ENCODE measurements around the gene SLC44A5. TPM values are rescaled to one million over a fixed set of nuclear protein-coding genes. Genes with fewer than 3 reads are reported as not detected.
"Not testable (repeated sequence)": the region's sequence is repeated elsewhere in the genome, so short reads cannot be mapped to it uniquely, and the experiment has no call there.

SLC44A5 gene
- total RNA-seq, 1 donor from 2014 or later, result 0.60 TPM

DNA sequence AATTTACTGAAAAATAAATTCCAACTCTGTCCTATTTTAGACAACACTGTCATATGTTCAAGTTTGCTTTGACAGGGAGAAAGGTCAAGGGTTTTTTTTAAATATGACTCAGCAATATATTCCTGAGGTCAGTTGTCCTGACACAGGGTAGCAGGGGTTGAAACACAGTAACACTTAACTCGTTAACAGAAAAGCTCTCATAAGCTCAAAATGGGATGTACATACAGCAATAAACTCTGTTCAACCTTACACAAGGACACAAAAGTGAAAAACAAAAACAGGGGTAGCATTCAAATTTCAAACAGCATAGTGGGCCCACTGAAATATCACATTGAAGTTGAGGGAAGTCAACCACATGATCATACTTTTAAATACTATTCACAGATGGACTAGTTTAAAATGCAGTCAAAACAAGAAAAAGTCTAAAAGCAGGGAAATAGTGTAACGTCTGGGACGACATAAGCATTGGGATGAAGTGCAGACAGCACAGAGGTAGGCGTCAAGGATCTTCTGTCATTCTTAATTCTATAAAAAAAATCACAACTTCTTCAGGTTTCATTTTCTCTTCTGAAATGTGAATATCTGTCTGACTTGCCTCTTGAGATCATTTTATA lies 89.9 kb downstream of the SLC44A5 start:
- ATAC-seq, result no peak

DNA sequence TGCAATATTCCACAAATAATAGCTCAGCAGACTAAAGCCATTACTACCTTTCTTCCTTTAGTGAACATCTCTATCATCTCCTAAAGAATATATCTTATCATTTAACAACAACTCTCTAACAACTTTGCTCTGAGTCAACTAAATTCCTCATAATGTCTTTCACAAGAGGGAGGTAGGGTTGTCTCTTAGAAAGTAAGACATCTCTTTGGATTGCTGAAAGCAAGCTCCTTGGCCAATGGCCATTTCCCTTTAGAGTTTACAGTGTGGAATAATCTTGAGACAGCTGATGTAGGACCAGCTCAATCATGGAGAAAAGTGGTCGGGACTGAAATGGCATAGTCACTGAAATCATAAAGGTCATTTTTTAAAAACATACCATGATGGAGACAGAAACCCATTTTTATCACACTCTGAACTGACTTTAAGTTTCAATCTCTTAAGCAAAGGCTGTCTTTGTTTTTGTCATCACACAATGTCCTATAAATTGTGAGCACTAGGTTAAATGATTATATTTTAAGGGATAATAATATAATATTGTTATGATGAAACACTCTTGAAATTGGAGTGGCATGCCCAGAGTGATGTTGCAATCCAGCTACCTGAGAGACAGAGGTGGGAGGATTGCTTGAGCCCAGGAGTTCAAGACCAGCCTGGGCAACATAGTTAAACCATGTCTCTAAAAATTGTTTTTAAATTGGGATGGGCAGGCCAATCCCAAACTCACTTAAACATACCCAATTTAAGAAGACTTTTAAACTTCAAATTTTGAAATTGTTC lies 91.1 kb downstream of the SLC44A5 start:
- ATAC-seq, result no peak

DNA sequence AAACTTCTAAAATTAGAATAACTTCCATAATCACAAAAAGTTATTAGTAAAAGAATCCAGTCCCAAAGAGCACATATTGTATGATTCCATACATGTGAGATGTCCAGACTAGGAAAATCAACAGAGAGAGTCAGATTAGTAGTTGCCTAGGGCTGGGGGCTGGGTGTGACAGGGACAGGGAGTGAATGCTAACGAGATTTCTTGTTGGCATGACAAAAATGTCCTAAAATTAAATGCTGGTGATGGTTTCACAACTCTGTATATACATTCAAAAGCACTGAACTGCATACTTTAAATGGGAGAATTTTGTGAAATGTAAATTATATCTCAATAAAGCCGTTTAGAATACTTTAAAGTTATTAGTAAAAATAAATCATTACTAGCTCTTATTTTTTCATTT lies 92.2 kb downstream of the SLC44A5 start:
- ATAC-seq, result no peak

DNA sequence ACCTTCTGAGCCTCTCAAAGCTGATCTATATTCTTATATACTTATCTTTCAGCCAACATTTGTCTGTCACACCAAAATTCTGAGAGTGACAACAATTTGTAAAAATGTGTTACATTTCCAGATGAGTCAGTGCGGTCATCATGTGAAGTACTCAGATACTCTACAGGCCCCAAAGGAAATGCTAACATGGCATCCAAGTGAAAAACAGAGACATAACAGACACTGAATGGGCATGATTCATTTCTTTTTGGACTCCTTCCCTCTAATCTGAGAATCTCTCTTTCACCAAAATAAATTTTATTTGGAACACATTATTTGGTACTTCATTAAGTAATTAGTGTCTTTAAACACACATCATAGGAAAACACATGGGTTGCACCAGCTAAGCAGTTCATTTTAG lies 96.6 kb downstream of the SLC44A5 start:
- ATAC-seq, result no peak

DNA sequence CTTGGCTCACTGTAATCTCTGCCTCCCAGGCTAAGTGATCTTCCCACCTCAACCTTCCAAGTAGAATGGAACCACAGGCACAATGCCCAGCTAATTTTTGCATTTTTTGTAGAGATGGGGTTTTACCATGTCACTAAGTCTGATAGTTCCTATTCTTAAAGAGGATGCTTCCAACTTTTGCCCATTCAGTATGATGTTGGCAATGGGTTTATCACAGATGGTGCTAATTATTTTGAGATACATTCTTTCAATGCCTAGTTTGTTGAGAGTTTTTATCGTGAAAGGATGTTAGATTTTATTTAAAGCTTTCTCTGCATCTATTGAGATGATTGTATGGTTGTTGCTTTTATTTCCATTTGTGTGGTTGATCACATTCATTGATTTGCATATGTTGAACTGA lies 103.9 kb downstream of the SLC44A5 start:
- ATAC-seq, result no peak

DNA sequence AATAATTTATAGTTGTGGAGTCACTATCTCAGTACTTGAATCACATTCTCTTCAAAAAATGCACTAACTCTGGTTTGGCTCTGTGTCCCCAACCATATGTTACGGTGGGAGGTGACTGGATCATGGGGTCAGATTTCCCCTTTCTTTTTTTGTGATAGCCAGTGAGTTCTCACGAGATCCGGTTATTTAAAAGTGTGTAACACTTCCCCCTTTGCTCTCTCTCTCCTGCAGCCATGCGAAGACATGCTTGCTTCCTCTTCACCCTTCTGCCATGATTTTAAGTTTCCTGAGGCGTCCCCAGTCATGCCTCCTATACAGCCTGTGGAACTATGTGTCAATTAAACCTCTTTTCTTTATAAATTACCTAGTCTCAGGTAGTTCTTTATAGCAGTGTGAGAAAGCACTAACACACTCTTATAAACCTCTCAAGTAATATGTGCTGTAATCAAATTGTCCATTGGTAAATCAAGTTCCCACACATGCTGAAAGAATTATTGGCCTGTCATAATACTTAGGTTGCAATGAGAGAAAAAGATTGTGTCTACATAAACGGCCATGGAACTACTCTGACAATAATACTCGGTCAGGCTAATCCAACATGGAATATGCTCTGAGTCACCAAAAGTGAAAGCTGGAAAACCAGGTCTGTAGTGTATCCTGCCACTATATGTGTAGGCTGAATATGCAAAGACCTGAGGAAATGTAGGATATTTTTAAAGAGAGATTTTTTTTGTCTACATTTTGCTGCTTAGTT lies 107.5 kb downstream of the SLC44A5 start:
- ATAC-seq, result no peak

DNA sequence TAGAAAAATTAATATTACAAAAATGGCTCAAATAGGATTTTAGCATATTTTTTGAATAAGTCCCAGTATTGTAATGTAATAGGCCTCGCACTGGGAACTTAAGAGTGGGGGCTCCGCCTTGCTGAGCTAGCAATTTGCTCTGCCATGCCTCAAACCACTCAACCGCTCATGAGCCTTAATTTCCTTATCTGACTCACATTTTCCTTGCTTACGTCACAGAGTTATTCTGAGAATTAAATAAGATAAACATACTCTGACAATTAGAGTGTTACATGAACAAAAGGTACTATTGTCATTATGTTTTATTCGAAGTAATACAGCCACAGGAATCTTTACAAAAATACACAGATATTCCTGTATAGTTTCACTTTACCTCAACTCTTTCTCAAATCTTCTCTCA lies 108.1 kb downstream of the SLC44A5 start:
- peak; percentile 67 for ATAC-seq

DNA sequence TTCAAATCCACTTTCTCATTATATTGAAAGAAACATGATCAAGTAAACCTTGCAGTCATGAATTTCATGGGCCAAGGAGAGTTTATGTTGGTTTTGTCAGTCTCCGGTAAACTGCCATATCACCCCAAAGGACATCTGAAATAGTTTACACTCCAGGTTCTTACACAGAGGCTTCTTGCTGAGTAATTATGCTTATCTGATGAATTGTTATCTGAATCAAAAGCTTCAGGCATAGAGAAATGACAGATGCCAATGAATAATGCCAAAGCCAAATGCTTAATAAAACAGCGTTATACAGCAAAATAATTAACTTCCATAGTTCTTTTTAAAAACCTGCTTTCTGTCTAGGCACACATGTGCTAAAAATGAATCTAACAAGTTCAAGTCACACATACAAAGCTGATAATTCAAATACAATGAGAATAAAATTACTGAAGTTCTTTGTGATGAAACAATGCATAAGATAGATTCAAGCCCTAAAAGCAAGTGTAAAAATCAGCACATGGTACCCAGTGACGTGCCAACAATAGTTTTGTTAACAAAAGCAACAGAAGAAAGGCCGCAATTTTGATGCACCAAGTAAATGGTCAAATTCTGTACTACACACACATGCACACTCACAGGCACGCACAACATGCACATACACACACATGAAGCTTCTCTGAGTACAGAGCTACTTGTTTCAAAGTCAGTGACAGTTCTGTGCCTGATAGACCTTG lies 109.2 kb downstream of the SLC44A5 start:
- ATAC-seq, result no peak

DNA sequence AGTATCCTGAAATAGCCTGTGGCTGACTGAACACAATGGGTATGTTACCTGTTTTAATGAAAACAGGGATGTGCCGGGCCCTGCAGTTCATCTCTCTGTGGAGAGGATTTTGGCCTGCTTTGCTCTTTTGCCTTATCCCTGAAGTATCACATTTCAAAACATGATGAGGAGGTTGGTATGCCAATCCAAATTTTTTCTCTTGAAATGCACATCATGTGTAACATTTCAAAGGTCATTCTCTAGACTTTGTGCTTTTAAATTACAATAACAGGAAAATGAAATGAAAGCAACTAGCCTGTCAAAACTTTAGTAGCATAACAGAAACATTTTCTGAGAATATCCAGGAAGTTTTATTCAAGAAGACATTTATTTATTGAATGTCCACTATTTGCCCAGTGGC lies 118.9 kb downstream of the SLC44A5 start:
- no peak for ATAC-seq

DNA sequence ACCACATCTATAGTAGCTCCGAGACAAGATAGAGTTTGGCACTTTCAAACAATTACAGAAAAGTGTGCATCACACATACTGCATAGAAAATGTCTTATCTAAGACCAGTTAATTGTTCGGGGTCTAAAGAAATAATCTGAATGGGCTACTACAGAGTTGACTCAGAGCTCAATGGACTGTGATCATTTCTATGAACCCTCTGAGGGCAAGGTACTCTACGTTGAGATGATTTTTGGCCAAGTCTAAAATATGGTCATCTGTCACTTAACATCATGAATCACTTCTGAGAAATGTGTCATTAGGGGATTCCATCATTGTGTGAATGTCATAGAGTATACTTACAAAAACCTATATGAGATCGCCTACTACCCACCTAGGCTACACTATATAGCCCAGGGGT lies 123.5 kb downstream of the SLC44A5 start:
- no peak for ATAC-seq

DNA sequence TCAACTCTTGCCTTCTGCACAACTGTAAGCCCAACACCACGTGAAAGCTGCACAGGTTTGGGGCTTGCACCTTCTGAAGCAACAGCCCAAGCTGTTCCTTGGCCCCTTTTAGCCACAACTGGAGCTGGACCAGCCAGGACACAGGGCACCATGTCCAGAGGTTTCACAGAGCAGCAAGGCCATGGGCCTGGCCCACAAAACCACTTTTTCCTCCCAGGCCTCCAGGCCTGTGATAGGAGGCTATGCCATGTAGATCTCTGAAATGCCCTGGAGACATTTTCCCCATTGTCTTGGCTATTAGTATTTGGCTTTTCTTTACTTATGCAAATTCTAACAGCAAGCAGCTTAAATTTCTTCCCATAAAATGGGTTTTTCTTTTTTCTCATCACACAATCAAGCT lies 126.1 kb downstream of the SLC44A5 start:
- no peak for ATAC-seq

DNA sequence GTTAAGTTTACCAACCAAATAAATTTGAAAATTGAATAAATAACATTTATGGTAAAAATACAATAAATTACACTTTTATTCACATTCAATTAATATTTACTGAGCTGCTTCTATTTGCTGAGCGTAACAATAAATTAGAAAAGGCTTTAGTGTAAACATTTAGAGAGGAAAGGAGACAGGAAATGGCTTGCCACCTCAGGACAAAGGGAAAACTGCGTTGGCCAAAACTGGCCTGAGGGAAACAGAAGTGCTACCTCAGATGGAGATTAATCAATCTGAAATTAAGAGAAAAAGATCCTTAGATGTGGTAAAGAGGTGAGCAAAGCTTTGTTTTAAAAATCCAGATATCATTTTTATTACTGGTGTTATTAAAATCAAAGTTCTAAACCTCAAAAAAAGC lies 128.0 kb downstream of the SLC44A5 start:
- ATAC-seq, result no peak

DNA sequence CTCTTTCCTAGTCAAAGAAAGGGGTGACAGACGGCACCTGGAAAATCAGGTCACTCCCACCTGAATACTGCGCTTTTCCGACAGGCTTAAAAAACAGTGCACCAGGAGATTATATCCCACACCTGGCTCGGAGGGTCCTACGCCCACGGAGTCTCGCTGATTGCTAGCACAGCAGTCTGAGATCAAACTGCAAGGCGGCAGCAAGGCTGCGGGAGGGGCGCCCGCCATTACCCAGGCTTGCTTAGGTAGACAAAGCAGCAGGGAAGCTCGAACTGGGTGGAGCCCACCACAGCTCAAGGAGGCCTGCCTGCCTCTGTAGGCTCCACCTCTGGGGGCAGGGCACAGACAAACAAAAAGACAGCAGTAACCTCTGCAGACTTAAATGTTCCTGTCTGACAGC lies 134.4 kb downstream of the SLC44A5 start:
- ATAC-seq, result not testable (repeated sequence)

DNA sequence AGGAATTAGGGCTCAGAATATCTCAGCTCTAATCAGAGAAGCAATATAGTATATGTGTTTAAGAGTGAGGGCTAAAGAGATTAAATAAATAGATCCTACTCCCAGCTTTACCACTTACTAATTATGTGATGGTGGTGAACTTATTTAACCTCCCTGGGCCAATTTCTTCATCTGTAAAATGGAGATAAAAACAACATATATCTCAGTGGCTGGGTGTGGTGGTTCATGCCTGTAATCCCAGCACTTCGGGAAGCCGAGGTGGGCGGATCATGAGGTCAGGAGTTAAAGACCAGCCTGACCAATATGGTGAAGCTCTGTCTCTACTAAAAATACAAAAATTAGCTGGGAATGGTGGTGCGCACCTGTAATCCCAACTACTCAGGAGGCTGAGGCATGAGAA lies 135.2 kb downstream of the SLC44A5 start:
- no peak for ATAC-seq

DNA sequence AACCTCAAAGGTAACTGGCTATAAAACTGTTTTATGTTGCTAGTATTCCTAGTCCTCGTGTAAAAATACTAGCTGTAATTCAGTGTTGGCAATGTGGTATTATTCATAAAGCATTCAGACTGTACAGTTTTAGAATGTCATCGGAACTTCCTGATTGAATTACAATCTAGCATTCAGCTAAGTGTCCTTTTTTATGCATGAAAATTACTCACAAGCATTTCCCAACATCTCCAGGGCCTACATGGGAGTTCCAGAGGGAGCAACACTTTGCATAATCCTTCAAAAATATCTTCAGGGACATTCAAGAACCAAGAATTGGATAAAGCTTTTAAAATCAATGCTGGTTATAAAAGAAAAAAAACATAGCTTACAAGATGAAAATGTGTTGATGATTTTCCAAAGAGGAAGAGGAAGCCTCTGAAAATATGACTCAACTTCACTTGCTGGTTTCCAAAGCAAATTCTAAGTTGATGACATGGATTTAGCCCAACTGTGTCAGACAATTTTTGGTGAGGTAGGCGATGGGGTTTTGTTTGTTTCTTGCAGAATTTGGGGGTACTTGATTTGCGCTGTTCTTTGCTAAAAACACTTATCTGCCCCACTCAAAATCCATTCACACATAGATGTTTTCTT lies 137.8 kb downstream of the SLC44A5 start:
- no peak for ATAC-seq

DNA sequence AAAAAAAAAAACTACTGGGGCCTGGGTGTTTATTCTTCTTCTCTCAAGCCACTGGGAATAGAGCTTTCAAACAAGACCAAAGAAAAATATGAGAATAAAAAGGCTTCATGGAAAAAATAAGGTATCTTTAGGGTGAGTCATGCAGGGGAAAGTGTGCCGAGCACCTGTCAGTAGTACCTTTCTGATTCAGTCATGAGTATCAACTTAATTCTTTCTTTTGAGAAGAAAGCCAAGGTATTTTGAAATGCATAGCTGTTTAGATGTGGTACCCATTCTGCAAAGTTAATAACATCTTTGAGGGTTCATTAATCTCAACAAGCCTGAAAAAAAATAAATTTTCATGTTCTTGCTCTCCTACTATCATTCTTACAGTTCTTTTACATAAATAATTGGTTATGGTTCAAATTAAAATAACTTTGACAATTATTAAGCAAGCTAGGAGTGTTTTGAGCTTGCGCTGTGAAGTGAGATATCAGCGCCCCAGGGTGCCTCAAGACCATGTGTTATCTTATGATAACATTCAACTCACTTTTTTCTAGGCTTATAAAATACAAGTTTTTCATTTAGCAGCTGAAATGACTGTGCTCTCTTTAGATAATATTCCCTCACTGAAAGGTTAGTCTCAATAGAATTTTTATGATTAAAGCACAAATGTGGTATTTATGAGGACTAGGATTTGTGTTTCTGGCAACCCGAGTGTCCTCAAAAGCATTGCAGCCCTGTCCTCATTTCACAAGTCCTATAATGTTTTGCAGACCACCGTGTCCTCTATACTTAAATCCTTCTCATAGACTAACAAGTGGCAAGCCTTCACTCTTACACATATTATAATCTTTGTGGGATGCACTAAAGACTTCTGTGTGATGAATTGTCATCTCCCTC lies 138.6 kb downstream of the SLC44A5 start:
- ATAC-seq, result no peak

DNA sequence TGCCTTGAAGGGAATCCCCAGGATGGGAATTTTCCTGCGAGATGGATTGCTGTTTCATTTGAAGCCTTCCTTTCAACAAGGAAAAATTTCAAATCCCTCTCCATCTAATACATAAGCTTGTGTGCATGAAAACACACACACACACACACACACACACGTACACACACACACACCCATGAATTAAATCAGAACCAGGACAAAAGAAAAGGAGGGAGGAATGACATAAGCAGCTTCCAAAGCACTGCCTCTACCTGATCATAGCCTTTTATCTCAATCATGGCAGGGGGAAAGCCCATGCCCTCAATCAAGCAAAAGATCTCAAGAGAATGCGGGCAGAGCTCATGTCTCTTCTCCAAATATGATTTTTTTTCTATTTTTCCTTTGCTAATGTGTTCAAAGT lies 139.7 kb downstream of the SLC44A5 start:
- no peak for ATAC-seq

DNA sequence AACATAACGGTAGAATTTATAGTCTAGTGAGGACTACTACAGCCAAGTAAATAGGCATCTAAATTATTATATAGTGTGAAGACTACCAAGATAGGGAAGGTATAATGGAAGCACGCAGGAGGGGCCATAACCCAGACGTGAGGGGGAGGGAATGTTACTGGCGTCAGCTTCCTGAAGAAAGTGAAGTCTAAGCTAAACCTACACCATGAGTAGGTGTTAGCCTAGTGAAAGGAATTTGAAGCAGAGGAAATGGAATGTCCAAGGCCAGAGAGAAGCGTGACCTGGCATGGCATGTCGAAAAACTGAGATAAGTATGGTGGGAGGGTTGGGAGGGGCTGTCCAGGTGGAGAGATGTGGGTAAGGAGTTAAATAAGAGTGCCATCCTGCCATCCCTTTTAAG lies 140.5 kb downstream of the SLC44A5 start:
- ATAC-seq, result no peak

DNA sequence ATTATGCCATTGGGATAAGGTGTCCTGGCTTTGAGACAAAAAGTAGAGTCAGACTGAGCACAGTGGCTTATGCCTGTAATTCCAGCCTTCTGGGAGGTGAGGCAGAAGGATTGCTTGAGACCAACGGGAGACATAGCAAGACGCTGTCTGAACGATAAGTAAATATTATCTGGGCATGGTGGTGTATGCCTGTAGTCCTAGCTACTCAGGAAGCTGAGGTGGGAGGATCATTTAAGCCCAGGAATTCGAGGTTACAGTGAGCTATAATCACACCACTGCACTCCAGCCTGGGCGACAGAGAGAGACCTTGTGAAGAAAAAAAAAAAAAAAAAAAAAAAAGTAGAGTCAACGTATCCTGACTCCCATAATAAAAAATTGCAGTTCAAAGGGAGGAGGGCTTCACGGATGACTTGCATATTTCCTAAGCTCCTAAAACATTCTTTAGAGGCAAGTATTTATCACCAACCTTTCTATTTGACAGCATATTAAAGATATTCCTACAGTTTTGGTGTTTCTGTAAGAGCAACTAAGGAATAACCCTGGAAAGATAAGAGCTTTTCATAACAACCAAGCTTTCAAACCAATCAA lies 141.2 kb downstream of the SLC44A5 start:
- no peak for ATAC-seq

DNA sequence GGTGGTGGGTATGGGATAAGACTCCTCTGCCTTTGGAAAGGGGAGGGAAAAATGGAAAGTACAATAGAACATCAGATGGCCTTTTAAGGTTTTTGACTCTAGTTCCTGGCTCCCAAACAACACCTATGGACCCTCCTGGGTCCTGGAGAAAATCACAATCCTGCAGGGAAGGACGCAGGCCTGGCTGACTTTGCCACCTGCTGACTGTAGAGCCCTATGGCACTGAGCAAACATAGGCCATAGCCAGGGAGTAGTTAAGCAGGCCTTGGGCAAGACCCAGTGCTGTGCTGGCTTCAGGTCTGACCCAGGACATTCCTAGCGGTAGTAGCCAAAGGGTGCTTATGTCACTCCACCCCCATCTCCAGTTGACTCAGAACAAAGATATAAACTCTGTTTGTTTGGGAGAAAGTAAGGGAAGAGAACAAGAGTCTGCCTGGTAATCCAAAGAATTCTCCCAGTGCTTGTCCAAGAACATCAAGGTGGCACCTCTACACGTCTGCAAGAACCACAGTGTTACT lies 149.0 kb downstream of the SLC44A5 start:
- ATAC-seq, result no peak

DNA sequence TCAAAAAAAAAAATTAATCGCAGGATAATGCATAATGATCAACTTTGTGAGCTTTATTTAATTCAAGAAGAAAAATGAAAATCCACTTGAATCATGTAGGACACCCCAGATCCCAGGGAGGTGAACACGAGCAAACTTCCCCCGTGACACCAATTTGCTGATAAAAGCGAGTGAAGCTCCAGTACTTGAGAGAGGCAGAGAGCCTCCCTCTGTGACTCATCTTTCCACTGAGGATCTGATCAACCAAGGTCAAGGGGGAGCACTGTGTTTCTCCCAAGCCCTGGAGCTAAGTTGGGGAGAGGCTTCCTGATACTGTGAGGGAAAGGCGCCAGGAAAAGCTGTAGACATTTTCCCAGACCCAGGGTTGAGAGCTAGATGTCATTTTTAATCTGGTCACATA lies 160.9 kb downstream of the SLC44A5 start:
- no peak for ATAC-seq
